HG03442 (cell line): ENCODE data around the gene HSF2BP.
"Not testable (repeated sequence)": the region's sequence is repeated elsewhere in the genome, so short reads cannot be mapped to it uniquely, and the experiment has no call there.

Experiments used
- ATAC-seq: cut with Tn5 transposase; IDR thresholded peaks from one replicate; pipeline ENCODE4 v1.9.1; 2021; ENCODE audit warnings: mild to moderate bottlenecking, moderate library complexity; ENCODE audit not compliant: unreplicated experiment

Gene HSF2BP

DNA sequence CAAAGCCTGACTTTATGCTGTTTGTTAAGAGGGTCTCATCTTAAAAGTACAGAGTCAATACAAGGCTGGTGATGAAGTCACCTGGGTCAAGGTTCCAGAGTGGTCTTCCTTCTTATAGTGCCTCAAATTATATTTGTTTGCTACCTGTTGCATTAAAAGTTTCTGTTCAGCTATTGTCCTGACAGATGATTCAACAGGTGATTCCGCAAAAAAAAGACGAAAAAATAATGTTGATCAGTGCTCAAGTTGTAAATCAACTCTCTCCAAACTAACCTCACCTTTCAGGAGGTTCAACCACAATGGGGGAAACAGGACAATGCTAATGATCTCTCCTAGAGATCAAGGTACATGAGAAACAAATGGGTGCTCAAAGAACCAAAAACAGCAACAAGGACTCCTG is 35.7 kb downstream of the HSF2BP start:
- no peak for ATAC-seq

GRCh38 chr21:43622796-43623195 is 36.5 kb downstream of the HSF2BP start:
- no peak for ATAC-seq

DNA sequence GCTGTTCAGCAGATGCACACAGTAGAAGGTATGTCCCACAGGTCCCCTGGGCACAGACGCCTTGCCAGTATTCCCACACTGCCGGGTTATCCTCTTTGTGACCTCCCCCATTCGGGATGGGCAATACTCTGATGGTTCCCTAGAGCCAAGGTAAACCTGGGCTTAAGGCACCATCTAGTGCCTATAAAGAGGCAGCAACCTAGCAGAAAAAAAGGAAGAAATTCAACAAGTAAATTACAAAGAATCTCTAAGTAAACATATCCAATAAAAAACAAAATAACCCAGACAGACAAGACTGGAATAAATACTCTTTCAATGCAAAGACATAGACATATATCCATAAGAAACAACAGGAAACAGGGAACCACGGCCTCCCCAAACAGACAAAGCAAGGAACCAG is 39.4 kb downstream of the HSF2BP start:
- ATAC-seq, result no peak

DNA sequence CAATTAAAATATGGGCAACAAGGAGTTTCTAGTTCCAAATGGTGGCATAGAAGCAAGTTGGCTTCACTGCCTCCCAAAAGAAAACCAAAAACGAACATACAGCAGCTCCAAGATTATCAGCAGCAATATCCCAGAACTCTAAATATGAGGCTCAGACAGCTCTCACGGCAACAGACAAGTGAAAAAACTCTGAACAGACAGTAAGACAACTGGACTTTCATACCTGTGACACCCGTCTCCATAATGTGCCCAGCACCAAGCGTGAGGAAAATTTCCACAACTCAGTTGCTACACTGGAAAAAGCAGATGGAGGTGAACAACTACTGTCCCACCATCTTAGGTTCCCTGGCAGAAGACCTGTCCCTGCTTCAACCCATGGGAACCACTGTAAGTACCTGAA is 39.9 kb downstream of the HSF2BP start:
- no peak for ATAC-seq

- no peak for ATAC-seq
These were observed 40.3 kb downstream of the HSF2BP start for GRCh38 chr21:43618940-43619339.

- not testable (repeated sequence) for ATAC-seq
These were observed 42.4 kb downstream of the HSF2BP start for GRCh38 chr21:43616861-43617260.

DNA sequence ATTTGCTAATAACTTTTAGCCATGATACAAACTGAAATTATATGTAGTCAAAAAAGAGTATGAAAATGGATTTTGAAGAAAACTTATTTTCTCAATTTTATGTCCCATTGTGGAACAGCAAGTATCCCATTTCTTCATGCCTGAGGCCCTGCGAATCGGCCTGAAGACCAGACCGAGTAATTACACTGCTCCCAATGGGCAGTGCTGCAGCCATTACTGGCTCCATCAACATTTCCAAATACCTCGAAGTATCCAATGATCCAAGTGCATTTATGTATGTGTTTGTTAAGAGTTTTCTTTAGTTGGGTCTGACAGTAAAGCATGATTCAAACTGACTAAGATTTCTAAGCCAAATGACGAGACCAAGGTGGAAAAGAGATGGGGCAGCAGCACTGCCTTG is 44.4 kb downstream of the HSF2BP start:
- ATAC-seq, result no peak

GRCh38 chr21:43613755-43614638 is 45.3 kb downstream of the HSF2BP start:
- no peak for ATAC-seq

GRCh38 chr21:43611598-43612369 is 47.5 kb downstream of the HSF2BP start:
- no peak for ATAC-seq

GRCh38 chr21:43609501-43610340 is 49.6 kb downstream of the HSF2BP start:
- no peak for ATAC-seq

DNA sequence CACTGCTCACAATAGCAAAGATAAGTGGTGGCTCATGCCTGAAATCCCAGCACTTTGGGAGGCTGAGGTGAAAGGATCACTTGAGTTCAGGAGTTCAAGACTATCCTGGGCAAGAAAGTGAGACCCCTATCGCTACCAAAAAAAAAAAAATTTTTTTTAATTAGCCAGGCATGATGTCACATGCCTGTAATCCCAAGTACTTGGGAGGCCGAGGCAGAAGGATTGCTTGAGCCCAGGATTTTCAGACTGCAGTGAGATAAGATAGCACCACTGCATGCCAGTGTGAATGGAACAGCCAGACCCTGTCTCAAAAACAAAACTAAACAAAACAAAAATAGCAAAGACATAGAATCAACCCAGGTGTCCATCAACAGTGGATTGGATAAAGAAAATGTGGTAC is 50.6 kb downstream of the HSF2BP start:
- no peak for ATAC-seq

GRCh38 chr21:43608225-43608624 is 51.1 kb downstream of the HSF2BP start:
- ATAC-seq, result no peak

DNA sequence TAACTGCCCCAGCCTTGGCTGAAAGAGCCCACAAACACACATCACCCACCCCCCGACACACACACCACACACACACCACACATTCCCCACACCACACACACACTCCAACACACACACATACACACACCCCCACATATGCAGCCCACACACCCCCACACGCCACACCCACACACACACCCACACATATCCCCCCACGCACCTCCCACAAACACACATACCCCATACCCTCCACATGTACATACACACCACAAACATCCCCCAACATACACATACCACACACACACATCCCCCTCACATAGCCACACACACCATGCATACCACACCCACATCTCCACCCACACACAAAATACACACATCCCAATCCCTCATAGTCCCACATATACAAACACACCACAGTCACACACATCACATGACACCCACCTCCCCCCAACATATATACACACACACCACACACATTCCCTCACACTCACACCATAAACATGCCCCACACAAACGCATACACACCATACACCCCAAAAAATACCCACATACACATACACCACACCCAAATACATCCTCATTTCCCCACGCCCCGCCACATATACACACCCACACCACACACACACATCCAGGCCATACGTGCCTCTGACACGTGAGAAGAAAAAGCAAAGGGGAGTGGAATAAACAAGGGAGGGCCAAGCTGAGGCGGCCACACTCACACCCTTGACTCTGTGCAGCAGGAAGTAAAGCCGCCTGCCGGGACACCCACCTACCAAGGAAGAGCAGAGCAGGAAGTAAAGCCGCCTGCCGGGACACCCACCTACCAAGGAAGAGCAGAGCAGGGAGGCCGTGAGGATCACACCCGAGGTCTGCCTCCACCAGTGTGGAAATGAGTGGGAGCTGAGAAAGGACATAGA is 53.7 kb downstream of the HSF2BP start:
- ATAC-seq, result no peak

GRCh38 chr21:43604505-43605204 is 54.6 kb downstream of the HSF2BP start:
- ATAC-seq, result no peak

- no peak for ATAC-seq
These were observed 55.4 kb downstream of the HSF2BP start for GRCh38 chr21:43603641-43604504.

- no peak for ATAC-seq
These were observed 56.1 kb downstream of the HSF2BP start for GRCh38 chr21:43603233-43603626.

GRCh38 chr21:43602266-43603232 is 56.7 kb downstream of the HSF2BP start:
- ATAC-seq, result no peak
